Endometrial microvascular endothelial cells (primary cell): ENCODE data around the gene CPAMD8. TPM values are rescaled to one million over a fixed set of nuclear protein-coding genes. Genes with fewer than 3 reads are reported as not detected.
"Not testable (repeated sequence)": the region's sequence is repeated elsewhere in the genome, so short reads cannot be mapped to it uniquely, and the experiment has no call there.

Source experiments
- in situ Hi-C: cut with HindIII; loops from 2 replicates; pipeline ENCODE4 v1.10.0; 2017; ENCODE audit warnings: low sequenced_read_pairs, low pct_unique_long_range_greater_than_20kb; ENCODE audit errors: inconsistent ontology term
- total RNA-seq: library from RNA; depleted of rRNA; stranded (reverse); fragments of >200 nt; gene quantifications from one replicate; pipeline ENCODE4 v1.2.3, GENCODE V29; 2015; ENCODE audit errors: inconsistent ontology term

CPAMD8 gene
- total RNA-seq, 1 donor from 2014 or later, result 0.46 TPM

DNA sequence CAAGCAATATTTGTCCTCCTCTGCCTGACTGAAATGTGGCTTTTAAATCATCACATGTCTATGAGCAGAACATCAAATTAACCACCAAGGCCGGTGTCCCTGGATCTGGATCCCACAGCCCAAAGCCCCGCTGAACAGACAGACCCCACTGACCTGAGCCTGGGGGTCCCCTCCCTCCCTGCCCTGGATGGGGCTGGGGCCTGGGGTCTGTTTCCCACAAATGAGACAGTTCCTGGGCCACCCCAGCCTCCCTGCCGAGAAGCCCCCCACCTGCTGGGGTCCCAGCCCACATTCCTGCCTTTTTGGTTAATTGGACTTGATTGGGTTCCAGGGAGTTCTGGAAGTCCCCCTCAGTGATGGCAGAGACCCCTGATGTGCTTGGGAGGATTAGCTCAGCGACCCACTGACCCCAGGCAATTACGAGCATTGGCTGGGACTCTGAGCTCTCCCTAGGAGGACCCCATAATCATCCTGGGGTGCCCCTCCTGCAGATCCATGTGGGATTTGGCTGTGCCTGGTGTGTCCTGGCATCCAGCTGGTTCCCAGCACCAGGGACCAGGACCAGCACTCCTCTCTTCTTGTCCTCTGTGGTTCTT is 19.4 kb upstream of the CPAMD8 start:
- in situ Hi-C loops, result no loop called here

DNA sequence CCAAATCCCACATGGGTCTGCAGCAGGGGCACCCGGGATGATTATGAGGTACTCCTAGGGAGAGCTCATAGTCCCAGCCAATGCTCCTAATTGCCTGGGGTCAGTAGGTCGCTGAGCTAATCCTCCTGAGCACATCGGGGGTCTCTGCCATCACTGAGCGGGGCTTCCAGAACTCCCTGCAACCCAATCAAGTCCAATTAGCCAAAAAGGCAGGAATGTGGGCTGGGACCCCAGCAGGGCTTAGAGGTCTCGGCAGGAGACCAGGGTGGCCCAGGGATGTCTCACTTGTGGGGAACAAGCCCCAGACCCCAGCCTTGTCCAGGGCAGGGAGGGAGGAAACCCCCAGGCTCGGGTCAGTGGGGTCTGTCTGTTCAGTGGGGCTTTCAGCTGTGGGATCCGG is 17.1 kb upstream of the CPAMD8 start:
- in situ Hi-C loops, result no loop called here

DNA sequence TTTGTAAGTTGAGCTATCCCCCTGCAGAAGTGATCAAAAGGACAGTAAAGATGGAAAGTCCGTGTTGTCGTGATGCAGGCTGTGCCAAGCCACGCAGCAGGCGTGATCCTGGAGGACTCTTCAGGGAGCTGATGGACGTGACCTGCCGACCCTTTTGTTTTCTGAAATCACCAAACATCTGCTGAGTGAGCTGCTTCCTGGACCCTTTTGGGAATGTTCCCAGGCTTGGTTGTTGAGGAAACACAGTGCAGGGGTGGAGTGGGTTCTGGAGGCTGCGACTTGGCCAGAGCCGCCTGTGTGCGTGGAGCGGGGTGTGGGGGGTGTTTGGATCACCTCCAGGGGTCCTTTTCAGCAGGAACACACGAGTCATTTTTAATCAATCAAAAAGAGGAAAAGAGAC is 15.4 kb upstream of the CPAMD8 start:
- in situ Hi-C loops, result no loop called here

DNA sequence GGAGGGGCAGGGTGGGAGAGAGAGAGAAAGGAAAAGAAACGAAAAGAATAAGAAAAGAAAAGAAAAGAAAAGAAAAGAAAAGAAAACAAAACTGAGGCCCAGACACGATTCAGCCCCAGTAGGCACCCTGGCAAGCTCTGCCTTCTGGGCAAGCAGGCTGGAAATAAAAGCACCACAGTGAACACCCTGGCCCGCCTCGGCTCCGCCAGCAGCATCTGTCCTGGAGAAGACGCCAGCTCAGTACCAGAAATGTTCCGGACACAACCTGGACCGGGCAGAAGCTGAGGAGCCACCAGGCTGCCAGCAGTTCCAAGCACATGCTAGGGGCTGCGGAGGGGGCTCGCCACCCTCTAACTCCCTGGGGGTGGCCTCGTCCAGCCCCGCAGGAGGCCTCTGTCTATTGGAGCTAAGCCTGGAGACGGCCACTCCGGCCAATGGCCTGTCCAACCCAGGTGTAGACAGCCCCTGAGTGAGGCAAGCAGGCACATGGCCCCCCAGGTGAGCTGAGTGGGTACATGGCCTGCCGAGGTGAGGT is 11.4 kb upstream of the CPAMD8 start:
- in situ Hi-C loops, result no loop called here

DNA sequence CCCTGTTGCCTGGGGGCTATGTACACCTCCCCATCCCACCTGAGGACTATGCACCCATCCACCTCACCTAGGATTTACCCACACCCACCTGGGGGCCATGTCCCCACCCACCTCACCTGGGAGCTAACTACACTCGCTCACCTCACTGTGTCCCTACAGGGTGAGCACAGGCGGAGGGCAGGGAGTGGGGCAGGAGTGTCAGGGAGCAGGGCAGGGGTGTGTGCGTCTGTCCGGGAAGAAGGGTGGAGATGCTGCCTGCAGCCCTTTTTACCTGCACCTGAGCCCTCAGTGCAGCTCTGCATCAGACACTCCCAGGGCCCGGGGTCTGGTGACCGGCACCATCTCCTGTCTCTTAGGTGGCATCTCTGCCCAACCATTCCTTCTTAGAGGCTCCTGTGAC is 10.6 kb upstream of the CPAMD8 start:
- in situ Hi-C loops, result no loop called here

DNA sequence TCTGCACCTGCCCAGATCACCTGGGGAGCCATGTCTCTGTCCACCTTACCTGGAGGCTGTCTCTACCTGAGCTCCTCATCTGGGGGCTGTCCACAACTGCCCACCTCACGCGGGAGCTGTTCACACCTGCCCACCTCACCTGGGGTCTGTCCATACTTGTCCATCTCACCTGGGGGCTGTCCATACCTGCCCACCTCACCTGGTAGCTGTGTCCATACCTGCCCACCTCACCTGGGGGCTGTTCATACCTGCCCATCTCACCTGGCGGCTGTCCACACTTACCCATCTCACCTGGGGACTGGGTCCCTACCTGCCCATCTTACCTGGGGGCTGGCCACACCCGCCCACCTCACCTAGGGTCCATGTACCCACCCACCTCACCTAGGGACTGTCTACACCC is 10.0 kb upstream of the CPAMD8 start:
- in situ Hi-C loops, result no loop called here

DNA sequence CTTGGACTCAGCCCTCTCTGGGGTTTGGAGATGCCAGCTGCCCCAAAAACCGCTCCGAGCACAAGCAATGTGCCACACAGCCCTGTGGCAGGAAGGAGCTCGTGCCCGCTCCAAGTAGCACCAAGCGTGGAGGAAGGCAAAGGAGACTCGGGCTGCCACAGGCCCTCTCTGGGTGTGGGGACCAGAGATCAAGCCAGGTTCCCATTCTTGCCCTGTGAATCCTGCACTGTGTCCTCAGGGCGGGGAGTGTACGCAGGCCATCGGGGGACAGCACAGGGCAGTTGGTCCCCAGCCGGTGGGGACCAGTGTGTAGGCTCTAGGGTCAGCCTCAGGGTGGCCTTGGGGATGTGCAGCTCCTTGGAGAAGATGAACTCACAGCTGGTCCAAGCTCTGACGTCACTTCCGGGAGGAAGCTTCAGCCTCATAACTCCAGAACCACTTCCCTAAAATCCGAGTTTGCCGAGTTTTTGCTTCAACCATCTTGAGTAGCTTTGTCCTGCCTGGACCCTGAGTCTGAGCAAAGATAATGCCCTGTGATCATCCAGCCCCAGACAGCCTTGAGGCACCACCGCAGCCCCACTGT is 9.3 kb upstream of the CPAMD8 start:
- in situ Hi-C loops, result no loop called here

DNA sequence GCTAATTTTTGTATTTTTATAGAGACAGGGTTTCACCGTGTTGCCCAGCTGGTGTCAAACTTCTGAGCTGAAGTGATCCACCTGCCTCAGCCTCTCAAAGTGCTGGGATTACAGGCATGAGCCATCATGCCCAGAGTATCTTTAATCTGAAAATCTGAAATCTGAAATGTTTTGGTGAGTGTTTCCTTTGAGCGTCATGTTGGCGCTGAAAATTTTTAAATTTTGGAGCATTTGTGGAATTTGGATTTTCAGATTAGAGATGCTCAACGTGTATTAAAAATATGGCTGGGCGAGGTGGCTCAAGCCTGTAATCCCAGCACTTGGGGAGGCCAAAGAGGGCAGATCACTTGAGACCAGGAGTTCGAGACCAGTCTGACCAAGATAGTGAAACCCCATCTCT is 5.1 kb upstream of the CPAMD8 start:
- in situ Hi-C loops, result no loop called here

DNA sequence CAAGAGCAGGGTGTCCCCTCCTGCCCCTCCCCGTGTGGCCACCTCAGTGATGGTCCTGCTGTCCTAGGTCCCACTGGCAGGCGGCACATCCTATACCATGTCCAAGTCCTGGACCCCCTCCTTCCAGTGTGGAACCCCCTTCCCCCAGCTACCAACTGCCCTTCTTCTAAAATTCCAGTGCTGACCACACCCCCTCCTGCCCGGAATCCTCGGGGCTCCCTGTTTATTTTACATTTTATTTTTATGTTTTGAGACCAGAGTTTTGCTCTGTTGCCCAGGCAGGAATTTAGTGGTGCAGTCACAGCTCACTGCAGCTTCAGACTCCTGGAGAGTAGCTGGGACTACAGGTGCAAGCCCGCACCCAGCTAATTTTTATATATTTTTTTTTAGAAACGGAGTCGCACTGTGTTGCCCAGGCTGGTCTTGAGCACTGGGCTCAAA is 945 bp upstream of the CPAMD8 start:
- in situ Hi-C loops, result no loop called here

DNA sequence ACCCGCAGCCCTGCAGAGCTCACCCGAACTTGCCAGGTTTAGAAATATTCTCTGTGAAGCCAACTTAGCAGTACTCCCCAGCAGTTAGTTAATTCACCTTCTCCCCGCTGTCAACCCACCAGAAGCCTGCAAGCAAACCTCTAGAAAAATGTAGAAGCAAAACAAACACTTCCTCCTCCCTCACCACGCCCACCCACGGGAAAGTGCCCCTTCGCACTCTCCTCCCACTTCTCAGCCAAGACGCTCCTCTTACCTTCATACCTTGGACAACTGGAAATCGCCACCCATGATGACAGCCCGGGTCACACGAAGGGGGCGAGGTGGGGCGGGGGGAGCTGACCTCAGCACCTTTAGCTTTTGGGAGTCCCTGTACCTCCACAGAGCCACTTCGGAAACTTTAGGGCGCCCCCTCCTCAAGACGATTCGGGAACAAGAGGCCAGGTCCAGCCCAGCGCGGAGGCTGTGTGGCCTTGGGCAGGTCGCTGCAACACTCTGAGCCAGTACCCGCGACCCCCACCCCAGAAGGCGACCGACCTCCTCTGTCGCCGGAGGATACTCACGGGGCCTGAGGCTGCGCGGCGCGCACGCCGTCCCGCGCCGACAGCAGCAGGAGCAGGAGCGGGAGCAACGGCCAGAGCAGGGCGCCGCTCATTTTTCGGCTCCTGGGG is 485 bp downstream of the CPAMD8 start:
- in situ Hi-C loops, result no loop called here

DNA sequence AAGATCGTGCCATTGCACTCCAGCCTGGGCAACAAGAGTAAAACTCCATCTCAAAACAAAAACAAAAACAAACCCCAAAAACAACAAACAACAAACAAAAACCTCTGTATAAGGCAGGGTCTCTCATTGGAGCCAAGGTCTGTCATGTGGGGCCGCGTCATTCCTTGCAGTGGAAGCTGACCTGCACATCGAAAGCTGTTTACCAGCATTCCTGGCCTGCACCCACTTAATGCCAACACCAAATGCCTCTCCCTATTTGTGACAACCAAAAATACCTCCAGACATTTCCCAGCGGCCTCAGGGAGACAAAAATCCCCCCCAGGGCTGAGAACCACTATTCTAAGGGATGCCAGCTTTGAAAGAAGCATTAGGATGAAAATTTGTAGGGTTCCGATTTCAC is 1.2 kb downstream of the CPAMD8 start:
- in situ Hi-C loops, result no loop called here

DNA sequence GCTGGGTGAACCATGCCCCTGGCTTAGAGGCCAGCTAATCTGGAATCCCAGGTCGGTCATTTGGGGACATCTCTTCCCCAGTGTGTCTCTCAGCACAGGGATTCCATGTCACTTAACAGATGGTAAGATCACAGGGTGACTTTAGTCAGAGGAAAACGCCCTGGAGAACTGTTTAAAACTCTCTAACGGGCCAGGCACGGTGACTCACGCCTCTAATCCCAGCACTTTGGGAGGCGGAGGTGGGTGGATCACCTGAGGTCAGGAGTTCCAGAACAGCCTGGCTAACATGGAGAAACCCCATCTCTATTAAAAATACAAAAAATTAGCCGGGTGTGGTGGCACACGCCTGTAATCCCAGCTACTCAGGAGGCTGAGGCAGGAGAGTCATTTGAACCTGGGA is 1.7 kb downstream of the CPAMD8 start:
- in situ Hi-C loops, result not testable (repeated sequence)

DNA sequence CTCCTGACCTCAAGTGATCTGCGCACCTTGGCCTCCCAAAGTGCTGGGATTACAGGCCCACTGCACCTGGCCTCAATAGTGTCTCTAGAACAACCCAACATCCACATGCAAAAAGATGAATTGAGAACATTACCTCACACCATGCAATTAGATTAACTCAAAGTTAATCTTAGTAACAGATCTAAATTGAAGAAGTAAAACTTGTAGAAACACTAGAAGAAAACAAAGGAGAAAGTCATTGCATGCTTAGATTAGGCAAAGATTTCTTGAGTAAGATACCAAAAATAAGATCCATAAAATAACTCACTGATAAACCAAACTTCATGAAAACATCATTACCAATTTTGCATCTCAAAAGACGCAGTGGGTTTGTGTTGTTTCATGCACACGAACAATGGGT is 2.8 kb downstream of the CPAMD8 start:
- in situ Hi-C loops, result no loop called here

DNA sequence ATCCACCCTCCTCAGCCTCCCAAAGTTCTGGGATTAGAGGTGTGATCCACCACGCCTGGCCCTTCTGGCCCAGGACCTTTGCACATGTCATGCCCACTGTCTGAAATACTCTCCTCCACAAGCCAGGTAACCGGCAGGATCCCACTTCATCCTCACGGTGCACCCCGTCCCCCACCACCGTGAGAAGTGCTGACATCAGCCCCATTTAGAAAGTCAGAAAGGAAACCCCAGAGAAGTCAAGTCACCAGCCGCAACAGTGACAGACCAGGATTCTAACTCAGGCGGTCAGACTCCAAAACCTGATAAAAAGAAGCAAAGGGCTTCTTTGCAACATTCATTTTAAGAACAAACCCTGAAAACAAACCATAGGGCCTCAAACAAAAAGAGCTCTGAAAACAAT is 3.9 kb downstream of the CPAMD8 start:
- in situ Hi-C loops, result no loop called here

DNA sequence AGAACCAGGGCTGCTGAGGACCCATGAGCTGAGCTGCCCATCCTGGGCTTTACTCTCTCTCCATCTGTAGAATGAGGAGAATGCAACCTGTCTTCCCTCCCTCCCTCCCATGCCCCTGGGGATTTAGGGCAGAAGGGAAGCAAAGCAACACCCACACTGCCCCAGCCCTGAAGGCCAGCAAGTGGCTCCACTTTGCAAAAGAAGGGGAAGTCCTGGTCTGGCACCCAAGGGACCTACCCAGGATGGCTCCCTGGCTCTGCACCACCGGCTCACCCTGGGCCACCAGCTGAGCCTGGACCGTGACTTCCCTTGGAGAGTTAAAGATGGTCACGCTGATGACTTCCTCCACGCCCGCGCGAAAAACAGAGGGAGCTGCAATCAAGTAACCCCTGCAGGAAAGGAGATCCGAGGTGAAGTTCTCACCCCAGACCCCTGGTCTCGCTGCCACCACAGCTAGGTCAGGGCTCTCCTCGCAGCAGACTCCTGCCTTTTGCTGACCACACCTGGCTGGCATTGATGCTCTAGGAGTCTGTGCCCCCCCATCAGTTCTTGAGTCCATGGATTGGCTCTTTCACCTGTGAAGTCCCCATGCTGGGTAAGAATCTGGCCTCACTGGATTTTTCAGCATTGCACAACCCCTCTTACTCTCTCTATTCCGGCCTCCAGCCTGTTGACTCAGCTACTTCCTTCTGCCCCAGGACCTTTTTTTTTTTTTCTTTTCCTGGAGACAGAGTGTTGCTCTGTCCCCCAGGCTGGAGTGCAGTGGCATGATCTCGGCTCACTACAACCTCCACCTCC is 4.6 kb downstream of the CPAMD8 start:
- in situ Hi-C loops, result no loop called here

DNA sequence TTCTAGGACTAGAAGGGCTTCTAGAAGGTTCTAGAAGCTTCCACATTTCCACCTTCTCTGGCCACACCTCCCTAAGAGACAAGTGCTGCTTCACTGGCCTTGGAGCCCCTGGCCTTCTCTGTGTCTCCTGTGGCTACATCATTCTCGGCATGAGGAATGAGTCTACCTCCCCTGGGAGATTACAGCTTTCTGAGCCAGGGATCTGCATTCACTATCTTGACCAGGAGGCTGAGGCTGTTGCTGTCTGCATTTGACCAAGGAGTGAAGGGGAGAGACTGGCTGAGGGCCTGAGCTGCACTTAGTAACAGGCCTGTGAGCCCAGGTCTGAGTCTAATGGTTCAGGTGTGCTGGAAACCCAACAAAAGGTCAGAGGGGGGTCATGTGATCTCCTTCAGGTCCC is 5.3 kb downstream of the CPAMD8 start:
- in situ Hi-C loops, result no loop called here

DNA sequence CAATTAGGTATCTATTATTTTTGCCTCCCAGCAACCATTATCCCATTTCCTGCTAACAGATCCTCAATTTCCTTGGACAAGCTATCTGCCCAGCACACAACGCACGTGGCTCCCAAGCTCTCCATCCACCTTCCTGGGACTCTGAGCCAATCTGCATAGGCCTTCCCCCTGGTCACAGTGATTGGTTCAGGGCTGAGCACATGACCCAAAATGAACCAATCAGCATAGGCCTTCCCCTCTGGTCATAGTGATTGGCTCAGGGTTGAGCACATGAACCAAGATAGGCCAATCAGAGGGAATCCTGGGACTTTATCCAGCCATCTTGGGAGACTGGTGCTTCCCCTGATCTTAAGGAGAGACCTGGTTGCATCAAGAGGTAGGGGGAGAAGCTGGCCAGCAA is 5.8 kb downstream of the CPAMD8 start:
- in situ Hi-C loops, result no loop called here

DNA sequence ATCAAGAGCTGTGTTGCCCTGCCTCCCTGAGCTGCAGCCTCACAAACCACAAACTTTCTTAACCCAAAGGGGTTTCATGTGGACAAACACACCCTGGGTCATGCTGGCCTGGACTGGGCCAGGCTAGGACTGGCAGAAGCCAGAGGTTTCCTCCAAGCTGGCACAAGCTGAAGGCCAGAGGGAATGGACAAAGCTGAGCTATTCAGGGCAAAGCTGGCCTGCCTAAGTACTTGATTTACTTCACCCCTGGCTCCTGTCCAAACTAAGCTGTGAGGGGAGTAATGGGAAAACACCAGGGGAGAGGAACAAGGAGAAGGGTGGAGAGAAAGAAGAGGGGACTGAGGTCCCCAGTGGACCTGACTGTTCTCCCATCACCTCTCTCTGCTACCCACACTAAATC is 6.2 kb downstream of the CPAMD8 start:
- in situ Hi-C loops, result no loop called here

DNA sequence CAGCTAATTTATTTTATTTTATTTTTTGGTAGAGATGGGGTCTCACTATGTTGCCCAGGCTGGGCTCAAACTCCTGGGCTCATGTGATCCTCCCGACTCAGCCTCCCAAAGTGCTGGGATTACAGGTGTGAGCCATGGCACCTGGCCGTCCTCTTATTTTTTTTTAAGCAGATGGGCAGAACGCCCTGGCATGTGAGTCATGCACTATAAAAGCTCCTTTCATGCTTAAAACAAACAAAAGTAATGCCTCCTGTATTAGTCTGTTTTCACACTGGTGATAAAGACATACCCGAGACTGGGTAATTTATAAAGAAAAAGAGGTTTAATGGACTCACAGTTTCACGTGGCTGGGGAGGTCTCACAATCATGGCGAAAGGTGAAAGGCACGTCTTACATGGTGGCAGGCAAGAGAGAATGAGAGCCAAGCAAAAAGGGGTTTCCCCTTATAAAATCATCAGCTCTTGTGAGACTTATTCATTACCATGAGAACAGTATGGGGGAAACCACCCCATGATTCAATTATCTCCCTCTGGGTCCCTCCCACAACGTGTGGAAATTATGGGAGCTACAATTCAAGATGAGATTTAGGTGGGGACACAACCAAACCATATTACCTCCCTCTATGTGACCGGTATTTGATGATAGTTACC is 12.3 kb downstream of the CPAMD8 start:
- in situ Hi-C loops, result not testable (repeated sequence)
